IMR-90 (cell line): ENCODE data around the gene MTMR2. TPM values are rescaled to one million over a fixed set of nuclear protein-coding genes. Genes with fewer than 3 reads are reported as not detected.

Experiments used
- ATAC-seq: fragments of 200-7000 bp; cut with Tn5 transposase; 2 replicates; pipeline ENCODE4 v1.9.1; 2020; ENCODE audit warnings: low read depth, mild to moderate bottlenecking, moderate library complexity
- BruUV-seq: library from RNA; stranded (reverse); fragments of 400-500 nt; replicated peaks from 2 replicates; lab custom pipeline; 2021; lab: Mats Ljungman, UMichigan
- CTCF ChIA-PET: fragments of 300-600 bp; formaldehyde crosslinking; extraction: SDS; loops from one replicate; lab custom pipeline; 2021; ENCODE audit warnings: antibody characterized with exemption; lab: Yijun Ruan, JAX
- POLR2A ChIA-PET: fragments of 300-600 bp; sonication (Branson Sonifier 250); formaldehyde crosslinking; loops from one replicate; lab custom pipeline; 2022; ENCODE audit warnings: antibody characterized with exemption; ENCODE audit not compliant: unreplicated experiment; lab: Charles Lee
- DNase-seq: peaks from one replicate; pipeline ENCODE4 v3.0.0; 2013
- H2AFZ ChIP-seq: replicated peaks from 2 replicates; pipeline ENCODE3; 2013; ENCODE audit warnings: low read length, mild to moderate bottlenecking; ENCODE audit not compliant: poor library complexity
- H2AK5ac ChIP-seq: 2 replicates; pipeline ENCODE4 v1.6.1; 2013; ENCODE audit warnings: low read depth, low read length, inconsistent platforms
- H2AK9ac ChIP-seq: replicated peaks from 2 replicates; pipeline ENCODE3; 2013; ENCODE audit warnings: mild to moderate bottlenecking, low read depth, low read length, moderate library complexity; ENCODE audit not compliant: poor library complexity
- H2BK120ac ChIP-seq: 2 replicates; pipeline ENCODE4 v1.6.1; 2013; ENCODE audit warnings: low read depth, low read length, inconsistent platforms
- H2BK15ac ChIP-seq: 3 replicates; pipeline ENCODE4 v1.6.1; 2013; ENCODE audit warnings: low read depth, low read length, inconsistent platforms
- H2BK20ac ChIP-seq: 2 replicates; pipeline ENCODE4 v1.6.1; 2013; ENCODE audit warnings: low read depth, mild to moderate bottlenecking, inconsistent platforms, low read length, moderate library complexity
- H2BK5ac ChIP-seq: 2 replicates; pipeline ENCODE4 v1.6.1; 2013; ENCODE audit warnings: mild to moderate bottlenecking, low read depth, low read length, inconsistent platforms; ENCODE audit not compliant: poor library complexity, severe bottlenecking
- H3K14ac ChIP-seq: replicated peaks from 2 replicates; pipeline ENCODE4 v1.6.1; 2013; ENCODE audit warnings: low read depth, low read length, inconsistent platforms
- H3K18ac ChIP-seq: 2 replicates; pipeline ENCODE4 v1.6.1; 2013; ENCODE audit warnings: low read depth, low read length, control low read depth
- H3K23ac ChIP-seq: 2 replicates; pipeline ENCODE4 v1.6.1; 2013; ENCODE audit warnings: low read depth, low read length, inconsistent platforms
- H3K27ac ChIP-seq: 2 replicates; pipeline ENCODE4 v1.5.1; 2013; ENCODE audit warnings: mild to moderate bottlenecking, control low read depth, low read length; ENCODE audit not compliant: insufficient read depth
- H3K27me3 ChIP-seq: 2 replicates; pipeline ENCODE4 v1.6.1; 2013; ENCODE audit warnings: low read length; ENCODE audit not compliant: control insufficient read depth, insufficient read depth
- H3K36me3 ChIP-seq: 2 replicates; pipeline ENCODE4 v1.6.1; 2013; ENCODE audit warnings: low read length, mixed read lengths; ENCODE audit not compliant: control insufficient read depth, insufficient read depth
- H3K4ac ChIP-seq: 2 replicates; pipeline ENCODE4 v1.6.1; 2013; ENCODE audit warnings: low read depth, low read length, inconsistent platforms
- H3K4me1 ChIP-seq: 2 replicates; pipeline ENCODE4 v1.6.1; 2013; ENCODE audit warnings: low read length, mixed read lengths; ENCODE audit not compliant: control insufficient read depth, insufficient read depth
- H3K4me2 ChIP-seq: 2 replicates; pipeline ENCODE4 v1.6.1; 2013; ENCODE audit warnings: low read depth, mild to moderate bottlenecking, control low read depth, low read length, moderate library complexity
- H3K4me3 ChIP-seq: 2 replicates; pipeline ENCODE4 v1.5.1; 2013; ENCODE audit warnings: low read depth, mild to moderate bottlenecking, control low read depth, low read length, moderate library complexity; ENCODE audit not compliant: insufficient read depth
- H3K56ac ChIP-seq: 2 replicates; pipeline ENCODE4 v1.6.1; 2013; ENCODE audit warnings: low read length, inconsistent platforms; ENCODE audit not compliant: insufficient read depth; ENCODE audit errors: extremely low read depth
- H3K79me1 ChIP-seq, 2 experiments: 2 replicates each; pipeline ENCODE4 v1.6.1; 2013; ENCODE audit warnings: low read length in 2 of 2, inconsistent platforms in 1 of 2, low read depth in 1 of 2
- H3K9ac ChIP-seq: 2 replicates; pipeline ENCODE4 v1.6.1; 2013; ENCODE audit warnings: low read depth, low read length, control low read depth
- H3K9me1 ChIP-seq: 2 replicates; pipeline ENCODE4 v1.6.1; 2013; ENCODE audit warnings: low read length, inconsistent platforms; ENCODE audit not compliant: insufficient read depth
- H3K9me3 ChIP-seq: 2 replicates; pipeline ENCODE4 v1.6.1; 2013; ENCODE audit warnings: low read length; ENCODE audit not compliant: control insufficient read depth, insufficient read depth
- H4K20me1 ChIP-seq: 2 replicates; pipeline ENCODE4 v1.6.1; 2013; ENCODE audit warnings: low read length, inconsistent platforms; ENCODE audit not compliant: insufficient read depth
- H4K5ac ChIP-seq: 2 replicates; pipeline ENCODE4 v1.6.1; 2013; ENCODE audit warnings: mild to moderate bottlenecking, low read depth, low read length, control low read depth
- H4K8ac ChIP-seq, 2 experiments: 2 replicates each; pipeline ENCODE4 v1.6.1; 2013; ENCODE audit warnings: low read depth in 2 of 2, low read length in 2 of 2, control low read depth in 1 of 2, inconsistent platforms in 1 of 2
- H4K91ac ChIP-seq: 2 replicates; pipeline ENCODE4 v1.6.1; 2013; ENCODE audit warnings: low read depth, low read length, inconsistent platforms; ENCODE audit not compliant: insufficient read depth
- BHLHE40 ChIP-seq: fragments of 150-350 bp; IDR thresholded peaks from 2 replicates; pipeline ENCODE4 v1.6.1; 2016; ENCODE audit warnings: mild to moderate bottlenecking, low read depth, low read length
- MAZ ChIP-seq: IDR thresholded peaks from 2 replicates; pipeline ENCODE4 v1.6.1; 2012; ENCODE audit warnings: low read depth, mild to moderate bottlenecking, low read length, improper control_type of control experiment, moderate library complexity, borderline replicate concordance
- NFE2L2 ChIP-seq: fragments of 150-350 bp; IDR thresholded peaks from 2 replicates; pipeline ENCODE4 v1.6.1; 2016; ENCODE audit warnings: low read depth, mild to moderate bottlenecking, low read length
- SMC3 ChIP-seq: fragments of 150-350 bp; IDR thresholded peaks from 2 replicates; pipeline ENCODE4 v1.6.1; 2016; ENCODE audit warnings: low read depth, mild to moderate bottlenecking, antibody characterized with exemption, low read length, moderate library complexity
- WGBS, 2 experiments: methylation state at CpG; one replicate each; pipeline versions ENCODE4 v1.1.5 to v1.1.7; 2013; ENCODE audit warnings: missing lambda C conversion rate in 2 of 2; ENCODE audit not compliant: insufficient read length in 1 of 2; ENCODE audit errors: extremely low coverage in 2 of 2; 5-methylcytosine and 5-hydroxymethylcytosine counted together
- dilution Hi-C: fragments of 300-500 bp; cut with HindIII; formaldehyde crosslinking; loops from one replicate; pipeline ENCODE4 v1.14.3; 2018; ENCODE audit warnings: low sequenced_read_pairs; ENCODE audit not compliant: unreplicated experiment
- in situ Hi-C: fragments of 300-500 bp; cut with MboI; formaldehyde crosslinking; loops from 3 replicates; pipeline ENCODE4 v1.14.3; 2019; ENCODE audit warnings: low sequenced_read_pairs, inconsistent platforms, mixed read lengths
- intact Hi-C: fragments of 100-400 bp; cut with micrococcal nuclease; formaldehyde crosslinking; loops from 2 replicates; pipeline ENCODE4 v1.10.0; 2022
- polyA plus RNA-seq, 3 experiments: library from polyadenylated mRNA; depleted of rRNA; stranded (reverse); fragments of >200 nt; gene quantifications; 2 replicates each; pipeline ENCODE4 v1.2.3, GENCODE V29; 2012; ENCODE audit warnings: low replicate concordance in 1 of 3
- total RNA-seq: library from RNA; depleted of rRNA; stranded (reverse); fragments of >200 nt; gene quantifications from 2 replicates; pipeline ENCODE4 v1.2.3, GENCODE V29; 2012

The MTMR2 gene
- total and polyA plus RNA-seq, 2 of the 4 experiments (the other 2 are of a cell fraction): 16.6 to 30.6 TPM

GRCh38 chr11:95888852-95889251 lies 35.1 kb downstream of the MTMR2 start:
- CTCF ChIA-PET: no interaction called here
- ATAC-seq: no peak
- in situ Hi-C loops: no loop called here

More at GRCh38 chr11:95888852-95889251, 35.1 kb downstream of the MTMR2 start:
- H3K9me1 ChIP-seq: peaks cover 10% of the 10 kb centered on the region
- H3K9me3 ChIP-seq: no peaks in the 10 kb centered on the region
- H3K27ac ChIP-seq: no peak overlapping the region
- H2BK15ac ChIP-seq: no peak overlapping the region
- no peak overlapping the region for H3K56ac ChIP-seq
- H2BK120ac ChIP-seq: no peak overlapping the region
- no peak overlapping the region for H3K4ac ChIP-seq
- no peak overlapping the region for H3K23ac ChIP-seq
- DNase-seq: no peak
- H4K20me1 ChIP-seq: peaks cover 7% of the 10 kb centered on the region; the same call in 1 of the 2 replicates
- H2BK20ac ChIP-seq: no peak overlapping the region
- H2BK5ac ChIP-seq: no peak overlapping the region
- no peak overlapping the region for H4K8ac ChIP-seq
- H3K14ac ChIP-seq: no peak overlapping the region
- H3K9ac ChIP-seq: no peak overlapping the region
- H2AK9ac ChIP-seq: no peak overlapping the region
- peaks cover 2% of the 10 kb centered on the region; the same call in 1 of the 2 replicates for H3K36me3 ChIP-seq
- no peak overlapping the region for H2AFZ ChIP-seq
- no peaks in the 10 kb centered on the region for H3K27me3 ChIP-seq
- no TSS peak for BruUV-seq
- WGBS, 2 experiments: no CpG with 5 or more reads among the region's 4 CpGs
- POLR2A ChIA-PET: no interaction called here
- H4K91ac ChIP-seq: no peak overlapping the region
- H2AK5ac ChIP-seq: no peak overlapping the region
- H3K18ac ChIP-seq: no peak overlapping the region
- H3K79me1 ChIP-seq: peaks cover 19 to 55% of the 10 kb centered on the region in 2 experiments
- dilution Hi-C loops: no loop called here
- no peak overlapping the region for H3K4me2 ChIP-seq
- no peak overlapping the region for H4K5ac ChIP-seq
- no peak for TF ChIP-seq BHLHE40
- TF ChIP-seq NFE2L2: no peak
- TF ChIP-seq SMC3: no peak
- TF ChIP-seq MAZ: no peak
- peaks cover 3% of the 10 kb centered on the region for H3K4me1 ChIP-seq
- intact Hi-C loops: no loop called here
- no peak overlapping the region for H3K4me3 ChIP-seq
